ENCODE results near the gene YEATS2. TPM values are rescaled to one million over a fixed set of nuclear protein-coding genes. Genes with fewer than 3 reads are reported as not detected.
"Not testable (repeated sequence)": the region's sequence is repeated elsewhere in the genome, so short reads cannot be mapped to it uniquely, and the experiment has no call there.

Gene YEATS2
- total RNA-seq, 3 donors from 2014 or later (not counting 1 experiment from before 2014, with no cell fraction given) = 23.1 to 25.8 (median 25.2) TPM

DNA sequence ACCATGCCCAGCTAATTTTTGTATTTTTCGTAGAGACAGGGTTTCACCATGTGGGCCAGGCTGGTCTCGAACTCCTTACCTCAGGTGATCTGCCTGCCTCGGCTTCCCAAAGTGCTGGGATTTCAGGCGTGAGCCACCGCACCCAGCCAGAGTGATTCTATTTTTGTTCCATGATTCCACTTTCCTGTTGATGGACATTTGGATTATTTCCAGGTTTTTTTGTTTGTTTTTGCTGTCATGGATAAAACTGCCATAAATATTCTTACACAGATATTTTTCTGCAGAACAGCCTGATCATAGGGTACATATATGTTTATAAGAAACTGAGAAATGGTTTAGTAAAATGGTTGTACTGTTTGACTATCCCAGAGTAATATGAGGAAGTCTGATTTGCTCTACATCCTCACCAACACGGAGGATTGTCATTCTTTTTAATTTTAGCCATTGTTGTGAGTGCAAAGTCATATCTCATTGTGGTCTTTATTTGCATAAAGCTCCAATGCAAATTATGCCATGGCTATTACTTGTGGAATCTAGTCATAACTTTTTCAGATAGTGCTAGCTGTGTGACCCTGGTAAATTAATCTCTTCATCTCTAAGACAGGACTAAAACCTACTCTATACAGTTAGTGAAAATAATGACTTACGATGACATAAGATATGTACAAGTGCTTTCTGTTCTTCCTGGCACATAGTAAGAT lies 85.1 kb downstream of the YEATS2 start:
- Mint-ChIP-seq H3K27ac (no peak overlapping the region), H3K36me3 (peaks cover 15% of the 10 kb centered on the region), H3K4me1 (peaks cover 0 to 5% of the 10 kb centered on the region in 2 donors), H3K9me3 (no peaks in the 10 kb centered on the region), H3K27me3 (ENCODE audit: low read depth in 2 of 2) (no peaks in the 10 kb centered on the region), H3K4me3 (no peak overlapping the region)
- Histone ChIP-seq H3K36me3 (ENCODE audit: control insufficient read depth, insufficient read depth, low read length) (peaks cover 53% of the 10 kb centered on the region), H3K27ac (ENCODE audit: low read length) (no peak overlapping the region), H3K9me3 (ENCODE audit: control insufficient read depth, insufficient read depth, low read length) (no peaks in the 10 kb centered on the region), H3K4me3 (ENCODE audit: low read length) (no peak overlapping the region), H3K27me3 (ENCODE audit: control insufficient read depth, insufficient read depth, low read length) (no peaks in the 10 kb centered on the region), H3K4me1 (ENCODE audit: control insufficient read depth, insufficient read depth, low read length) (no peaks in the 10 kb centered on the region)
- DNase-seq = no peak
- intact Hi-C loops (cut with micrococcal nuclease) = no loop called here
- no peak for ATAC-seq
- WGBS (ENCODE audit: insufficient coverage) = 91% methylated on average over 7 of the region's 7 CpGs
- TF ChIP-seq, protein P1, sequence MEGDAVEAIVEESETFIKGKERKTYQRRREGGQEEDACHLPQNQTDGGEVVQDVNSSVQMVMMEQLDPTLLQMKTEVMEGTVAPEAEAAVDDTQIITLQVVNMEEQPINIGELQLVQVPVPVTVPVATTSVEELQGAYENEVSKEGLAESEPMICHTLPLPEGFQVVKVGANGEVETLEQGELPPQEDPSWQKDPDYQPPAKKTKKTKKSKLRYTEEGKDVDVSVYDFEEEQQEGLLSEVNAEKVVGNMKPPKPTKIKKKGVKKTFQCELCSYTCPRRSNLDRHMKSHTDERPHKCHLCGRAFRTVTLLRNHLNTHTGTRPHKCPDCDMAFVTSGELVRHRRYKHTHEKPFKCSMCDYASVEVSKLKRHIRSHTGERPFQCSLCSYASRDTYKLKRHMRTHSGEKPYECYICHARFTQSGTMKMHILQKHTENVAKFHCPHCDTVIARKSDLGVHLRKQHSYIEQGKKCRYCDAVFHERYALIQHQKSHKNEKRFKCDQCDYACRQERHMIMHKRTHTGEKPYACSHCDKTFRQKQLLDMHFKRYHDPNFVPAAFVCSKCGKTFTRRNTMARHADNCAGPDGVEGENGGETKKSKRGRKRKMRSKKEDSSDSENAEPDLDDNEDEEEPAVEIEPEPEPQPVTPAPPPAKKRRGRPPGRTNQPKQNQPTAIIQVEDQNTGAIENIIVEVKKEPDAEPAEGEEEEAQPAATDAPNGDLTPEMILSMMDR (IDR thresholded peaks at IDR 0.05) = no peak

DNA sequence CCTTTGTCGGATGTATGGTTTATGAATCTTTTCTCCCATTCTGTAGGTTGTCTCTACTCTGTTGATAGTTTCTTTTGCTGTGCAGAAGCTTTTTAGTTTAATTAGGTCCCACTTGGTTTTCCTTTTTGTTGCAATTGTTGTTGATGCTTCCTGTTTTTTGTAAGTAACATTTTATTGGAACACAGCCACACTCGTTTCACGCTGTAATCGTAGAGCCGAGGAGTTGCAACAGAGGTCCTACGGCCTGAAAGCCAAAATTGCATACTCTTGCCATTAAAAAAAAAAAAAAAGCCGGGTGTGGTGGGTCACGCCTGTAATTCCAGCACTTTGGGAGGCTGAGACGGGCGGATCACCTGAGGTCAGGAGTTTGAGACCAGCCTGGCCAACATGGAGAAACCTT lies 86.9 kb downstream of the YEATS2 start:
- H3K27ac ChIP-seq (ENCODE audit: low read length); H3K27me3 Mint-ChIP-seq (ENCODE audit: low read depth in 2 of 2); H3K27me3 ChIP-seq (ENCODE audit: control insufficient read depth, insufficient read depth, low read length); H3K27ac Mint-ChIP-seq; ATAC-seq; H3K4me3 ChIP-seq (ENCODE audit: low read length); intact Hi-C loops (cut with micrococcal nuclease); DNase-seq; H3K4me1 Mint-ChIP-seq; H3K4me3 Mint-ChIP-seq; H3K9me3 Mint-ChIP-seq; H3K4me1 ChIP-seq (ENCODE audit: control insufficient read depth, insufficient read depth, low read length); H3K36me3 Mint-ChIP-seq; H3K9me3 ChIP-seq (ENCODE audit: control insufficient read depth, insufficient read depth, low read length): not testable (repeated sequence)
- 91% methylated on average over 10 of the region's 10 CpGs for WGBS (ENCODE audit: insufficient coverage)
- peaks cover 43% of the 10 kb centered on the region for H3K36me3 ChIP-seq (ENCODE audit: control insufficient read depth, insufficient read depth, low read length)

DNA sequence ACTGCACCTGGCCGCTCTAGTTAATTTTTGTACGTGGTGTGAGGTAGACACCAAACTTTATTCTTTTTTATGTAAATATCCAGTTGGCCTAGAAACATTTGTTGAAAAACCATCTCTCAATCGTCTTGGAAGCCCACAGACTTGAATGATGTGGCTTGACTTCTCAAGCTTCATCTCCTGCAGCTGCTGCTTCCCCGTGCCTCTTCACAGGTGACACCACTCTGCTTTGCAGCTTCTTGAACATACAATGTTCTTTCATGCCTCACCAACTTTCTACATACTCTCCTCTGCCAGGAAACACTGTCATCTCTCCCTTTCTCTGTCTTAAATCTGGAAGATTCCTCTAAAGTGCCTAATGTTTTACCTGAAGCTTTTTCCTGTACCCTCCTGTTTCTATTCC lies 92.2 kb downstream of the YEATS2 start:
- Mint-ChIP-seq H3K4me3 (no peak overlapping the region), H3K27me3 (ENCODE audit: low read depth in 2 of 2) (no peaks in the 10 kb centered on the region), H3K27ac (no peak overlapping the region), H3K4me1 (no peaks in the 10 kb centered on the region), H3K36me3 (no peaks in the 10 kb centered on the region), H3K9me3 (no peaks in the 10 kb centered on the region)
- WGBS (ENCODE audit: insufficient coverage) = 82% methylated on average over 4 of the region's 4 CpGs
- TF ChIP-seq, protein P1 (IDR thresholded peaks at IDR 0.05) = no peak
- peaks cover 53% of the 10 kb centered on the region for H3K36me3 ChIP-seq (ENCODE audit: control insufficient read depth, insufficient read depth, low read length)
- H3K4me3 ChIP-seq (ENCODE audit: low read length) = no peak overlapping the region
- DNase-seq (no peak), ATAC-seq (no peak)
- no peaks in the 10 kb centered on the region for H3K27me3 ChIP-seq (ENCODE audit: control insufficient read depth, insufficient read depth, low read length)
- intact Hi-C loops (cut with micrococcal nuclease) = no loop called here
- H3K9me3 ChIP-seq (ENCODE audit: control insufficient read depth, insufficient read depth, low read length) = no peaks in the 10 kb centered on the region
- no peak overlapping the region for H3K27ac ChIP-seq (ENCODE audit: low read length)
- H3K4me1 ChIP-seq (ENCODE audit: control insufficient read depth, insufficient read depth, low read length) = no peaks in the 10 kb centered on the region

GRCh38 chr3:183790700-183791099 lies 93.1 kb downstream of the YEATS2 start:
- H3K9me3 Mint-ChIP-seq = no peaks in the 10 kb centered on the region
- no peaks in the 10 kb centered on the region for H3K27me3 ChIP-seq (ENCODE audit: control insufficient read depth, insufficient read depth, low read length)
- TF ChIP-seq, protein P1 (IDR thresholded peaks at IDR 0.05) = no peak
- peaks cover 50% of the 10 kb centered on the region for H3K36me3 ChIP-seq (ENCODE audit: control insufficient read depth, insufficient read depth, low read length)
- ATAC-seq (no peak), DNase-seq (no peak)
- no peaks in the 10 kb centered on the region for H3K27me3 Mint-ChIP-seq (ENCODE audit: low read depth in 2 of 2)
- WGBS (ENCODE audit: insufficient coverage) = 98% methylated on average over 14 of the region's 16 CpGs
- intact Hi-C loops (cut with micrococcal nuclease) = no loop called here
- H3K27ac Mint-ChIP-seq = no peak overlapping the region
- no peaks in the 10 kb centered on the region for H3K4me1 Mint-ChIP-seq
- H3K27ac ChIP-seq (ENCODE audit: low read length) = no peak overlapping the region
- no peak overlapping the region for H3K4me3 Mint-ChIP-seq
- no peaks in the 10 kb centered on the region for H3K9me3 ChIP-seq (ENCODE audit: control insufficient read depth, insufficient read depth, low read length)
- H3K4me3 ChIP-seq (ENCODE audit: low read length) = no peak overlapping the region
- H3K4me1 ChIP-seq (ENCODE audit: control insufficient read depth, insufficient read depth, low read length) = no peaks in the 10 kb centered on the region
- H3K36me3 Mint-ChIP-seq = no peaks in the 10 kb centered on the region
